T47D (cell line): ENCODE measurements around the gene STK40.

Source experiments
- DNase-seq, 2 experiments: peaks; one replicate each; pipeline versions ENCODE4 v3.0.0 to v3.0.0-alpha.2; 2011 to 2012; ENCODE audit warnings: low read depth in 1 of 2, low spot score in 1 of 2
- JUND ChIP-seq: IDR thresholded peaks from 2 replicates; pipeline ENCODE4 v1.6.1; 2012; ENCODE audit warnings: low read depth
- in situ Hi-C: cut with HindIII; loops from 2 replicates; pipeline ENCODE4 v1.10.0; 2016; ENCODE audit warnings: low sequenced_read_pairs, low pct_unique_long_range_greater_than_20kb

STK40 gene

DNA sequence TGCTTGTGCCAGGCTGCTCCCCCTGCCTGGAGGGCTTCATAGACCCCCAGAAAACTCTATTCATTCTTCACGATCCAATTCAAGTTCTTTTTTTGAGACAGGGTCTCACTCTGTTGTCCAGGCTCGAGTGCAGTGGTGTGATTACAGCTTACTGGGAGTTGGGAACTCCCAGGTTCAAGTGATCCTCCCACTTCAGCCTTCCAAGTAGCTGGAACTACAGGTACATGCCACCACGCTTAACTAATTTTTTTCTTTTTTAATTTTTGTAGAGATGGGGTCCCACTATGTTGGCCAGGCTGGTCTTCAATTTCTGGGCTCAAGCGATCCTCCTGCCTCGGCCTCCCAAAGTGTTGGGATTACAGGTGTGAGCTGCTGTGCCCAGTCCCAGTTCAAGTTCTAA lies 4.3 kb downstream of the STK40 start:
- in situ Hi-C loops = no loop called here
- DNase-seq = no peak

DNA sequence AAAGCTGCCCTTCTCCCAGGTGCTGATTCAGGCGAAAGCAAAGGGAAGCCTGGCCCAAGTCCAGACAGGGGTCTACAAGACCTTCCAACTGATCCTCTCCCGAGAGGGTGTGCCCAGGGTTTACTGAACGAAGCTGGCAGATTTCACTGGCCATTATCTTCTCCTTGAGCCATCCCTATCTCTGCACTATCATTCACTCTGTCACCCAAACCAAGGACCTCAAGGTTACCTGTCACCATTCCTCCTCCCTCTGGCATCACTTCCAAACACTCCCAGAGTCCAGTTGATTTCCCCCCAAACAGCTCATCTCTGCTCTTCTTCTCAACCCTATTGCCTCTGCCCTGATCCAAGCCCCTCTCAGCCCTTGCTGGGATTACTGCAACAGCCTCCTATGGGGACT lies 4.9 kb downstream of the STK40 start:
- no peak for TF ChIP-seq JUND
- DNase-seq = no peak
- in situ Hi-C loops = no loop called here

More for the DNA sequence above, 4.3 kb downstream of the STK40 start:
- no peak for TF ChIP-seq JUND

DNA sequence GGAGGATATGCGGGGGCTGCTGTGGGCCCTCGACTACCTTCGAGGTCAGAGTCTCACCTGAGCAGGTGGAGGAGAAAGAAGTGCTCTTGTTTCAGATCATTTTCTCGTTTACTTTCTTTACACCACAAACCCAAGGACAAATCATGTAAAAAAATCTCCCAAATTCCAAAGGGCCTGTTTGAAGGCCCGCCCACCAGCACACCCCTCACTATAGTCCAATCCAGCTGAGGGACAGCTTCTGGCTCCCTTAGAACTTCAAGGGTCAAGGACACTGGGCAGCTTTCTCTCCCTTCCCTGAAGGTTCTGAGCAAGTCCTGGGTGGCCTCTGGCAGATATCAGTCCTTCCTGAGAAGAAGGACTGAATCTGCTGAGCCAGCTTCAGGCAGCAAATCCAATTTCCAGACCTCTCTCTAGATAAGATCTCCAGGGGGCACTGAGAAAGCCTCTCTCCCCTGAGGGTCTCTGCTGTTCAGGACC lies 5.5 kb downstream of the STK40 start:
- in situ Hi-C loops = no loop called here
- no peak for TF ChIP-seq JUND

DNA sequence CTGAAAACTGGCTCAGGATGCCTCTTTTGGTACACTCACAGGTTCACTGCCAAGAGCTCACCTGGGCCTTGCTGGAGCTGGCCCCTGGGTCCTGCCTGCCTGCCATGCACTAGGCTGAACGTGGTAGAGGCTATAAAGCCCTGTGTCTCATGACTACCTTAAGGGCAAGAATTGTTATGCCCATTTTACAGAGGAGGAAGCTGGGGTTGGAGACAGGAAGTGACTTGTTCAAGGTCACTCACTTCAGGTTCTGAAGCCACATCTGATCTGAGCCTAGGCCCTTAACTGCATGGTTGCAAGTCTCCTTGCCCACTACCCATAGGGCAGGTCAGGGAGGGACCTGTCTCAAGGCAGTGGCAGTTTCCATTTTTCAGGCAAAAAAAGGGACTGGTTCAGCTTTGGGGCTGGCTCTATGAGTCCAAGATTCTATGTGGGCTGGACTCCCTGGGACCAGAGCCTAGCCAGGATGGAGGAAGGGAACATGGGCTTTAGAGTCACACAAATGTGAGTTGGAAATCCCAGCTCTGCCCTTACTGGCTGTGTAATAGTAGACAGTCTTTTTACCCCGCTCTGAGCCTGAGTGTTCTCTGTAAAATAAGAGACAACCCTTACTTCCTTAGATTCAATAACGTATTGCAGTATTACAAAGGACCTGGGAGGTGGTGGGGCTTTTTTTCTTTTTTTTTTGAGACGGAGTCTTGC lies 7.8 kb downstream of the STK40 start:
- DNase-seq = no peak
- in situ Hi-C loops = no loop called here
- TF ChIP-seq JUND = no peak

More for the DNA sequence above, 5.5 kb downstream of the STK40 start:
- no peak for DNase-seq

DNA sequence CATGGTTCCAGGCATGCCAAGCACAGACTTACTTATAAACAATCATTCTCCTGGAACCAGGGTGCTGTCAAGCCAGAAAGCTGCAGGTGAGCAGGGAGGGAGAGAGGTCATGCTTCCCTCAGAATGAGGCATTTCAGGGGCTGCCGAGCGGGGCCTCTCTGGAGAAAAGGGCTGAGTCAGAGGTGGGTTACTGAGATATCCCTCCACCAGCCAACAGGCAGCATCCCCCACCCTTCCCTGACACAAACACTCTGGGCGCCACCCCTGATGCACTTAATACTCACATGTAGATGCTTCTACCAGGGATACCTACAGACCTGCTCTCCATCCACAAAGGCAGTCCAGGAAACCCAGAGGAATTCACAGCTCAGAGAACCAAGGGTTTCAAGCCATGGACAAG lies 13.1 kb downstream of the STK40 start:
- DNase-seq = no peak
- in situ Hi-C loops = no loop called here
- no peak for TF ChIP-seq JUND

DNA sequence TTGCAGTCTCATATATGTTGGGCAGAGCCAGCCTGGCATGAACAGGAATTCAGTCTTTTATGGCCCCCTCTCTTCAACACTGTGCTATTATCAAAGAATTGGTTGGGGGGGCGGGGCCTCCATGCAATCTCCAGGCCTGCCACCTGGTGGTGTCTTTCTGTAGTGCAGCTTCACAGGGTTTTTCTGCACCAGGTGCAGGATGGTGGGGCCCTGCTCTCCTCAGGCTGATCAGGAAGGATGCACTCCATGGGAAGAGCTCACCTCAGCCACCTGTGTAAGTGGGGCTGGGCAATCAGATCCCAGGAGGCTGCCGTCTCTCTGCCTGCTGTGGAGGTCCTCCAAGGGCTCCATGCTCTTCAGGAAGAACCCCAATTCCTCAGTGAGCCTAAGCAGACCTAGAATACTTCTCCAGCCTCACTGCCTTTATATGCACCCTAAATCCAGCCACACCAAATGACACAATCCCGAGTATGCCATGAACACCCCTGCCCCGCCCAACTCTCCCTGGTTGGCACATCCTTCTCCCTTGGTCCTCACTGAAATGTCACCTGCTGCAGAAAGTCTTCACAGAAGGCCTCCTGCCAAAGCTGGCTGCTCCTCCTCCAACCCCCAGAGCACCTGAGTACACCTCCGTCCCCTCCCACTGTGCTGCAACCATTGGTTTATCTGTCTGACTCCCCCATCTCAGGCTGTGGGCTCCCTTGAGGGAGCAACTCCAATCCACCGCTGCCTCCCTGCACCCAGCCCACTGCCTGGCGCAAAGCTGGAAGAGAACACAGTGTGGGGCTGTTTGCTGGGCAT lies 16.5 kb downstream of the STK40 start:
- TF ChIP-seq JUND = no peak
- in situ Hi-C loops = no loop called here
- DNase-seq = peak; percentile 62 to 69

DNA sequence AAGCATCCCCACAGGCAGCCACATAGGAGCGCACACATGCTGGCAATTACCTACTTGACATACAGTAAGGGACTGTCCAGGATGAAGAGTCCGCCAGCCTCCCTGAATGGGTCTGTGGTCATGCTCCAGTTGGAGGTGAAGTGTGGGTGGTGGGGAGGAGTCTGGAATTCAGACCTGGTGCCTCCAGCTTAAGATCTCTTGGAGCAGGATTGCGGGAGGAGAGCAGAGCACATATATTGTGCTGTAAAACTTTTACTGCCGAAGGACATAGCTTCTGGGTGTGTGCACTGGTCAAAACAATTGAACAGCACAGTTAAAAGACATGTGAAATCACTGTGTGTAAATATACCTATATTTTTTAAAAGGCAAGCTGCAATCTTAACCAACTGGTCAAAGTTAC lies 17.9 kb downstream of the STK40 start:
- in situ Hi-C loops = no loop called here
- DNase-seq = no peak
- TF ChIP-seq JUND = no peak

DNA sequence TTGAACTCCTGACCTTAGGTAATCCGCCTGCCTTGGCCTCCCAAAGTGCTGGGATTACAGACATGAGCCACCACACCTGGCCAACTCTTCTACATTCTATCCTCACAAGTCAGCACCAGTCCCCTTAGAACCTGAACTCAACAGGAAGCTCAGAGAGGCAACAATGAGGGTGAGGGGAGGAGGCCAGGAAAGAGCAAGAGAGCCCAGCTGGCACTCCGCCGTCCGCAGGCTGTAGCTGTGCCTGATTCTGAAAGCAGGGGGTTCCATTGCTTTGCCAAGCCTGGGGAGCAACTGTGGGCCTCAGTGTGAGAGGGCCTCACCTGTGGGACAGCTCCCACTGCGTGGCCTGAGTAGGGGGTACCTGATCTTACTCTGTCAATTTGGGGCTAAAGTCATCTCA lies 18.7 kb downstream of the STK40 start:
- DNase-seq = no peak
- in situ Hi-C loops = no loop called here
- TF ChIP-seq JUND = no peak

DNA sequence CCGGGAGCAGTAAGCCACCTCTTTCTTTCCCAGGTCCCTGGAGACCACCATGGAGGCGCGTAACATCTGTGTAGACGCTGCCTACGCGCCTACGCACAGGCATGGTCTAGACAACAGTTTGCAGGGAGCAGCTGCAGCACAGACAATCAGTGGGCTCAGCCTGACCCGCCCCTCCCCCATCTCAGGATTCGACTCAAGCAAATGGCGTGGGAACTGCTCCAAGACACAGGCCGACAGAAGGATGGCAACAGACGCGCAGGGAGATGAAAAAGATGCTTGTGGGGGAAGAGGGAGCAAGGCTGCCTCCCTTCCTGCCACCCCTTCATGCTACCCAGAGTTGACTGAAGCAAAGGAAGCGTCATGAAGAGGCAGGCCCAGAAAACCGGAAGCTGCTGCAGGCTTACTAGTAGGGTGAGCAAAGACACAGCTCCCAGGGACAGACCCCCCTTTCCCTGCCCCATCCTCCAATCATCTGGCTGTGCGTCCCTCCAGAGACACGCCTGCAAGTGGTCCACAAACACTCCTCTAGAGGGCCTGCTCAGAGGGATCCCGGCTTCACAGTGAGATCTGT lies 19.5 kb downstream of the STK40 start:
- in situ Hi-C loops = no loop called here
- TF ChIP-seq JUND = no peak
- DNase-seq = no peak

DNA sequence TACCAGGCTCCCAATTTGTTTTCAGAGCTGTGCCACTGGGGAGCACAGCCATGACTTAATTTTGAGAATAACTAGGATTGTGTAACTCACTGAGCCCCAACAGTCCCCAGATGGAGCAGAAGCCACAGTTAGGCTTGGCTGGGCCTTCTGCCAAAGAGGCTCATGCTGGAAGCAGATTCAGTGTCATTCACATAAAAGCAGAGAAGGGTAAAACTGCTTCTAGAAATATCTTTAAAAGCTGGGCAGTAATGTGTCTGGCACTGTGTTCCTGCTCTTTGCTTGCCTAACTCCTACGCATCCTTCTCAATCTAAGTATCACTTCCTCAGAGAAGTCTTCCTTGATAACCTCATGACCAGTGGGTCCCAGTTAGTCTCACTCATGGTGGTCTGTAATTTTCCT lies 20.3 kb downstream of the STK40 start:
- no peak for TF ChIP-seq JUND
- in situ Hi-C loops = no loop called here
- DNase-seq = no peak

DNA sequence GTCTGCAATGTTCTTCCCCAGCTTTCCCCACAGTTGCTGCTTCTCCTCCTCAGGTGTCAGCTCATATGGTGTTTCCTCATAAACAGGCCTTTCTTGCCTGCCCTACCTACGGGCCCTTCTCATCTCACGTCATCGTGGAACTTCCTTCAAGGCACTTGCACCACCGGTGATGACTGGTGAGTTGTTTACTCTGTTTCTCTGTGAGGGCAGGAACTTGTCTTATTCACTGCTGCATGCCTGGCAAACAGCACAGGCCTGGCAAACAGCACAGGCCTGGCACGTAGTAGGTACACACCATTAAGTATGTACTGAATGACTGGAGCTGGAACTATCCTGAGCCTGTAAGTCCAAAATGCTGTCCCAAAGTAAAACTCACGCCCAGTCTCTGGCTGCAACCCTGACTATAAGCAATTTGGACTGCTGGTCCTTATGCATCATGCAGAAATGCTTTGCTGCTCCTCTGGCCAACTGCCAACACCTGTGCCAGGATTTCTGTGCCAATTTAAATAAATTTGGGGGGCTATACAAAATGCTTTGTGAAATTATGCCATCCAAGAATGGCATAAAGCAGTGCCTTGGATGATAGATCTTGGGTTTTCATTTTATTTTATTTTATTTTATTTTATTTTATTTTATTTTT lies 25.7 kb downstream of the STK40 start:
- in situ Hi-C loops = no loop called here
- peak; percentile 38 to 71 for DNase-seq

DNA sequence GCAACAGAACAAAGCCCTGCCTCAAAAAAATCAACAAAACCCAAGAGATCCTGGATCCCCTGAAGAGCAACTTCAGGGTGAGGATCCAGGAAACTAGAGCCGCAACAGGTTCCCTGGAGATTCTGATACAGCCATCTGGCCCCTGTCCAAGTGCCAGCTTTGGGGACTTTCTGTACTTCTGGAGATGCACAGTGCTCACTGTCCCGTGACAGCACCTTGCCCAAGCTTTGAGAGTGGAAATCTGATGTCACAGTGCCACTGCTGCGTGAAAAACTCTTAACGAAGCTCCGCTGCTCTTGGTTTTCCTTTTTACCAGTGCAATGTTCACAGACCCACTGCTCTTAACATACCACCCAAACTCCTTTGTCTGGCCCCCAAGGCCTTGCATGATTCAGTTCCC lies 26.3 kb downstream of the STK40 start:
- in situ Hi-C loops = no loop called here
- DNase-seq = no peak

More for the DNA sequence above, 25.7 kb downstream of the STK40 start:
- TF ChIP-seq JUND = no peak

More for the DNA sequence above, 26.3 kb downstream of the STK40 start:
- no peak for TF ChIP-seq JUND
